ENCODE measurements around the gene YIF1B. TPM values are rescaled to one million over a fixed set of nuclear protein-coding genes. Genes with fewer than 3 reads are reported as not detected.

The YIF1B gene
- total and polyA plus RNA-seq, 2 experiments from 2014 or later = 82.8 to 106 TPM

GRCh38 chr19:38284422-38284821 is 31.3 kb downstream of the YIF1B start:
- H3K27ac ChIP-seq (ENCODE audit: low read depth) = 0 out of 2 replicates have a peak overlapping the region, but pooled peaks have one; percentile 19
- no peaks in the 10 kb centered on the region for H3K27me3 ChIP-seq (ENCODE audit: insufficient read depth)

DNA sequence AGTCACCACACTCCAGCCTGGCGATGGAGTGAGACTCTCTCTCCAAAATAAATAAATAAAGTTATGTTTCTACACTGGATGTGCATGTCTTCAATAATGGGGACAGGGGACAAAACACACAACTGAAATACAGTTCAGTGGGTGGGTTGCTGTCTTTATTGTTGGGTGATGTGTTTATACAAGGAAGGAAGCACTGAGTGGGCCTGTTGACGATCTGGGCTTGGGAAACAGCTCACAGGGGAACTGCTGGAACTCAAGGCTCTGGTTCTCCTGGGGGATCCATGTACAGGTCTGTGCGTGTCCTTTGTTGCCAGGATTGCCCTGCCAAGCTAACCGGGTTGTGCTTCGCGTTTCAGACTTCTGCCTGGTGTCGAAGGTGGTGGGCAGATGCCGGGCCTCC is 32.5 kb downstream of the YIF1B start:
- Histone ChIP-seq H3K4me1 (ENCODE audit: insufficient read depth) (no peaks in the 10 kb centered on the region), H3K79me2 (replicated peaks; ENCODE audit: insufficient read depth) (peaks cover 67% of the 10 kb centered on the region), H2AFZ (no peak overlapping the region), H3K9me2 (ENCODE audit: insufficient read depth) (no peaks in the 10 kb centered on the region), H3K4me2 (no peak overlapping the region), H3F3A (replicated peaks; ENCODE audit: low read depth) (peaks cover 17% of the 10 kb centered on the region), H4K20me1 (replicated peaks; ENCODE audit: insufficient read depth) (peaks cover 39% of the 10 kb centered on the region), H3K27me3 (ENCODE audit: insufficient read depth) (no peaks in the 10 kb centered on the region), H3K36me3 (ENCODE audit: insufficient read depth) (peaks cover 12% of the 10 kb centered on the region), H3K27ac (ENCODE audit: low read depth) (peak overlapping the region; percentile 50; the same call in 1 of the 2 replicates), H3K4me3 (no peak overlapping the region)
- Mint-ChIP-seq H3K36me3 (ENCODE audit: low read depth) (peaks cover 32% of the 10 kb centered on the region), H3K27ac (peak overlapping the region; percentile 81), H3K4me1 (no peaks in the 10 kb centered on the region; the same call in 2 of the 3 replicates), H3K9me3 (no peaks in the 10 kb centered on the region), H3K27me3 (ENCODE audit: insufficient read depth, low read depth, poor library complexity) (peaks cover 2% of the 10 kb centered on the region), H3K4me3 (no peak overlapping the region)
- DNase-seq (ENCODE audit: low spot score) (no peak), ATAC-seq (no peak)
- TF ChIP-seq EZH2 (IDR thresholded peaks at IDR 0.05; ENCODE audit: low read depth, unreplicated experiment) = no peak
- no peak for TF ChIP-seq ZNF114 (CRISPR knock-in tag; IDR thresholded peaks at IDR 0.05)
- TF ChIP-seq NANOG (IDR thresholded peaks at IDR 0.05; ENCODE audit: borderline replicate concordance) = no peak
- TF ChIP-seq, protein P1, sequence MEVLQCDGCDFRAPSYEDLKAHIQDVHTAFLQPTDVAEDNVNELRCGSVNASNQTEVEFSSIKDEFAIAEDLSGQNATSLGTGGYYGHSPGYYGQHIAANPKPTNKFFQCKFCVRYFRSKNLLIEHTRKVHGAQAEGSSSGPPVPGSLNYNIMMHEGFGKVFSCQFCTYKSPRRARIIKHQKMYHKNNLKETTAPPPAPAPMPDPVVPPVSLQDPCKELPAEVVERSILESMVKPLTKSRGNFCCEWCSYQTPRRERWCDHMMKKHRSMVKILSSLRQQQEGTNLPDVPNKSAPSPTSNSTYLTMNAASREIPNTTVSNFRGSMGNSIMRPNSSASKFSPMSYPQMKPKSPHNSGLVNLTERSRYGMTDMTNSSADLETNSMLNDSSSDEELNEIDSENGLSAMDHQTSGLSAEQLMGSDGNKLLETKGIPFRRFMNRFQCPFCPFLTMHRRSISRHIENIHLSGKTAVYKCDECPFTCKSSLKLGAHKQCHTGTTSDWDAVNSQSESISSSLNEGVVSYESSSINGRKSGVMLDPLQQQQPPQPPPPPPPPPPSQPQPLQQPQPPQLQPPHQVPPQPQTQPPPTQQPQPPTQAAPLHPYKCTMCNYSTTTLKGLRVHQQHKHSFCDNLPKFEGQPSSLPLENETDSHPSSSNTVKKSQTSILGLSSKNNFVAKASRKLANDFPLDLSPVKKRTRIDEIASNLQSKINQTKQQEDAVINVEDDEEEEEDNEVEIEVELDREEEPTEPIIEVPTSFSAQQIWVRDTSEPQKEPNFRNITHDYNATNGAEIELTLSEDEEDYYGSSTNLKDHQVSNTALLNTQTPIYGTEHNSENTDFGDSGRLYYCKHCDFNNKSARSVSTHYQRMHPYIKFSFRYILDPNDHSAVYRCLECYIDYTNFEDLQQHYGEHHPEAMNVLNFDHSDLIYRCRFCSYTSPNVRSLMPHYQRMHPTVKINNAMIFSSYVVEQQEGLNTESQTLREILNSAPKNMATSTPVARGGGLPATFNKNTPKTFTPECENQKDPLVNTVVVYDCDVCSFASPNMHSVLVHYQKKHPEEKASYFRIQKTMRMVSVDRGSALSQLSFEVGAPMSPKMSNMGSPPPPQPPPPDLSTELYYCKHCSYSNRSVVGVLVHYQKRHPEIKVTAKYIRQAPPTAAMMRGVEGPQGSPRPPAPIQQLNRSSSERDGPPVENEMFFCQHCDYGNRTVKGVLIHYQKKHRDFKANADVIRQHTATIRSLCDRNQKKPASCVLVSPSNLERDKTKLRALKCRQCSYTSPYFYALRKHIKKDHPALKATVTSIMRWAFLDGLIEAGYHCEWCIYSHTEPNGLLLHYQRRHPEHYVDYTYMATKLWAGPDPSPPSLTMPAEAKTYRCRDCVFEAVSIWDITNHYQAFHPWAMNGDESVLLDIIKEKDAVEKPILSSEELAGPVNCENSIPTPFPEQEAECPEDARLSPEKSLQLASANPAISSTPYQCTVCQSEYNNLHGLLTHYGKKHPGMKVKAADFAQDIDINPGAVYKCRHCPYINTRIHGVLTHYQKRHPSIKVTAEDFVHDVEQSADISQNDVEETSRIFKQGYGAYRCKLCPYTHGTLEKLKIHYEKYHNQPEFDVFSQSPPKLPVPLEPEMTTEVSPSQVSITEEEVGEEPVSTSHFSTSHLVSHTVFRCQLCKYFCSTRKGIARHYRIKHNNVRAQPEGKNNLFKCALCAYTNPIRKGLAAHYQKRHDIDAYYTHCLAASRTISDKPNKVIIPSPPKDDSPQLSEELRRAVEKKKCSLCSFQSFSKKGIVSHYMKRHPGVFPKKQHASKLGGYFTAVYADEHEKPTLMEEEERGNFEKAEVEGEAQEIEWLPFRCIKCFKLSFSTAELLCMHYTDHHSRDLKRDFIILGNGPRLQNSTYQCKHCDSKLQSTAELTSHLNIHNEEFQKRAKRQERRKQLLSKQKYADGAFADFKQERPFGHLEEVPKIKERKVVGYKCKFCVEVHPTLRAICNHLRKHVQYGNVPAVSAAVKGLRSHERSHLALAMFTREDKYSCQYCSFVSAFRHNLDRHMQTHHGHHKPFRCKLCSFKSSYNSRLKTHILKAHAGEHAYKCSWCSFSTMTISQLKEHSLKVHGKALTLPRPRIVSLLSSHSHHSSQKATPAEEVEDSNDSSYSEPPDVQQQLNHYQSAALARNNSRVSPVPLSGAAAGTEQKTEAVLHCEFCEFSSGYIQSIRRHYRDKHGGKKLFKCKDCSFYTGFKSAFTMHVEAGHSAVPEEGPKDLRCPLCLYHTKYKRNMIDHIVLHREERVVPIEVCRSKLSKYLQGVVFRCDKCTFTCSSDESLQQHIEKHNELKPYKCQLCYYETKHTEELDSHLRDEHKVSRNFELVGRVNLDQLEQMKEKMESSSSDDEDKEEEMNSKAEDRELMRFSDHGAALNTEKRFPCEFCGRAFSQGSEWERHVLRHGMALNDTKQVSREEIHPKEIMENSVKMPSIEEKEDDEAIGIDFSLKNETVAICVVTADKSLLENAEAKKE (CRISPR knock-in tag; IDR thresholded peaks at IDR 0.05) = no peak
- TF ChIP-seq, protein P2, sequence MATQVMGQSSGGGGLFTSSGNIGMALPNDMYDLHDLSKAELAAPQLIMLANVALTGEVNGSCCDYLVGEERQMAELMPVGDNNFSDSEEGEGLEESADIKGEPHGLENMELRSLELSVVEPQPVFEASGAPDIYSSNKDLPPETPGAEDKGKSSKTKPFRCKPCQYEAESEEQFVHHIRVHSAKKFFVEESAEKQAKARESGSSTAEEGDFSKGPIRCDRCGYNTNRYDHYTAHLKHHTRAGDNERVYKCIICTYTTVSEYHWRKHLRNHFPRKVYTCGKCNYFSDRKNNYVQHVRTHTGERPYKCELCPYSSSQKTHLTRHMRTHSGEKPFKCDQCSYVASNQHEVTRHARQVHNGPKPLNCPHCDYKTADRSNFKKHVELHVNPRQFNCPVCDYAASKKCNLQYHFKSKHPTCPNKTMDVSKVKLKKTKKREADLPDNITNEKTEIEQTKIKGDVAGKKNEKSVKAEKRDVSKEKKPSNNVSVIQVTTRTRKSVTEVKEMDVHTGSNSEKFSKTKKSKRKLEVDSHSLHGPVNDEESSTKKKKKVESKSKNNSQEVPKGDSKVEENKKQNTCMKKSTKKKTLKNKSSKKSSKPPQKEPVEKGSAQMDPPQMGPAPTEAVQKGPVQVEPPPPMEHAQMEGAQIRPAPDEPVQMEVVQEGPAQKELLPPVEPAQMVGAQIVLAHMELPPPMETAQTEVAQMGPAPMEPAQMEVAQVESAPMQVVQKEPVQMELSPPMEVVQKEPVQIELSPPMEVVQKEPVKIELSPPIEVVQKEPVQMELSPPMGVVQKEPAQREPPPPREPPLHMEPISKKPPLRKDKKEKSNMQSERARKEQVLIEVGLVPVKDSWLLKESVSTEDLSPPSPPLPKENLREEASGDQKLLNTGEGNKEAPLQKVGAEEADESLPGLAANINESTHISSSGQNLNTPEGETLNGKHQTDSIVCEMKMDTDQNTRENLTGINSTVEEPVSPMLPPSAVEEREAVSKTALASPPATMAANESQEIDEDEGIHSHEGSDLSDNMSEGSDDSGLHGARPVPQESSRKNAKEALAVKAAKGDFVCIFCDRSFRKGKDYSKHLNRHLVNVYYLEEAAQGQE (IDR thresholded peaks at IDR 0.05; ENCODE audit: unreplicated experiment) = no peak
- TF ChIP-seq CTCF (conservative IDR thresholded peaks at IDR 0.05; ENCODE audit: low read depth in 2 of 2) = no peak
- no peak for TF ChIP-seq POLR2AphosphoS5 (IDR thresholded peaks at IDR 0.05; ENCODE audit: low read depth)
- TF ChIP-seq, protein P3, sequence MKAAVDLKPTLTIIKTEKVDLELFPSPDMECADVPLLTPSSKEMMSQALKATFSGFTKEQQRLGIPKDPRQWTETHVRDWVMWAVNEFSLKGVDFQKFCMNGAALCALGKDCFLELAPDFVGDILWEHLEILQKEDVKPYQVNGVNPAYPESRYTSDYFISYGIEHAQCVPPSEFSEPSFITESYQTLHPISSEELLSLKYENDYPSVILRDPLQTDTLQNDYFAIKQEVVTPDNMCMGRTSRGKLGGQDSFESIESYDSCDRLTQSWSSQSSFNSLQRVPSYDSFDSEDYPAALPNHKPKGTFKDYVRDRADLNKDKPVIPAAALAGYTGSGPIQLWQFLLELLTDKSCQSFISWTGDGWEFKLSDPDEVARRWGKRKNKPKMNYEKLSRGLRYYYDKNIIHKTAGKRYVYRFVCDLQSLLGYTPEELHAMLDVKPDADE (IDR thresholded peaks at IDR 0.05) = no peak
- no peak for TF ChIP-seq ZNF331 (CRISPR knock-in tag; IDR thresholded peaks at IDR 0.05; ENCODE audit: low read depth)

More at GRCh38 chr19:38284422-38284821, 31.3 kb downstream of the YIF1B start:
- H3K27me3 Mint-ChIP-seq (ENCODE audit: insufficient read depth, low read depth, poor library complexity) = peaks cover 2% of the 10 kb centered on the region
- Histone ChIP-seq H3K36me3 (ENCODE audit: insufficient read depth) (peaks cover 12% of the 10 kb centered on the region), H2AFZ (no peak overlapping the region), H3K4me2 (no peak overlapping the region), H4K20me1 (replicated peaks; ENCODE audit: insufficient read depth) (peaks cover 30% of the 10 kb centered on the region), H3K4me1 (ENCODE audit: insufficient read depth) (no peaks in the 10 kb centered on the region), H3K9me2 (ENCODE audit: insufficient read depth) (no peaks in the 10 kb centered on the region), H3F3A (replicated peaks; ENCODE audit: low read depth) (peaks cover 17% of the 10 kb centered on the region), H3K4me3 (no peak overlapping the region), H3K79me2 (replicated peaks; ENCODE audit: insufficient read depth) (peaks cover 56% of the 10 kb centered on the region)
- no peaks in the 10 kb centered on the region; the same call in 2 of the 3 replicates for H3K4me1 Mint-ChIP-seq
- H3K4me3 Mint-ChIP-seq = no peak overlapping the region
- H3K36me3 Mint-ChIP-seq (ENCODE audit: low read depth) = peaks cover 40% of the 10 kb centered on the region
- DNase-seq (ENCODE audit: low spot score) (no peak), ATAC-seq (no peak)
- no peaks in the 10 kb centered on the region for H3K9me3 Mint-ChIP-seq
- TF ChIP-seq NANOG (IDR thresholded peaks at IDR 0.05; ENCODE audit: borderline replicate concordance) (no peak), ZNF114 (CRISPR knock-in tag; IDR thresholded peaks at IDR 0.05) (no peak)
- no peak overlapping the region for H3K27ac Mint-ChIP-seq
